ENCODE measurements around the gene IQCK.

DNA sequence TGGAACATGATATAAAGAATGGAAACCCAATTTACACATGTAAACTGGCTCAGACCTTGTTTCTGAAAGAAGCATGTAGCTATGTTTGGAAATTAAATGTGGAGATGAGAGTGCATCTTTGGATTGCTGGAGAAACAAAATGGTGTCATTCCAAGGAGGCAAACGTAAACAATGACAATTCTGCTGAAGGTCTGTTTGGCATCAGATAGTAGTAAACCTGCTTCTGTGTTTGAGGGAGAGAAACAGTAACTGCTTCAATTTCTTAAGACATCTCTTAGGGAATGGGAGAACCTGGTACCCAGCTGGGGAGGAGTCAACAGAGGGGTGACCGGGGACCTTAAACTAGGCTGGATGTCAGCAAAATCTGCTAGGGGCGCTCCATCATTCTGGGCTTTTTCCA is 143.1 kb downstream of the IQCK start:
- TF ChIP-seq, protein P1, sequence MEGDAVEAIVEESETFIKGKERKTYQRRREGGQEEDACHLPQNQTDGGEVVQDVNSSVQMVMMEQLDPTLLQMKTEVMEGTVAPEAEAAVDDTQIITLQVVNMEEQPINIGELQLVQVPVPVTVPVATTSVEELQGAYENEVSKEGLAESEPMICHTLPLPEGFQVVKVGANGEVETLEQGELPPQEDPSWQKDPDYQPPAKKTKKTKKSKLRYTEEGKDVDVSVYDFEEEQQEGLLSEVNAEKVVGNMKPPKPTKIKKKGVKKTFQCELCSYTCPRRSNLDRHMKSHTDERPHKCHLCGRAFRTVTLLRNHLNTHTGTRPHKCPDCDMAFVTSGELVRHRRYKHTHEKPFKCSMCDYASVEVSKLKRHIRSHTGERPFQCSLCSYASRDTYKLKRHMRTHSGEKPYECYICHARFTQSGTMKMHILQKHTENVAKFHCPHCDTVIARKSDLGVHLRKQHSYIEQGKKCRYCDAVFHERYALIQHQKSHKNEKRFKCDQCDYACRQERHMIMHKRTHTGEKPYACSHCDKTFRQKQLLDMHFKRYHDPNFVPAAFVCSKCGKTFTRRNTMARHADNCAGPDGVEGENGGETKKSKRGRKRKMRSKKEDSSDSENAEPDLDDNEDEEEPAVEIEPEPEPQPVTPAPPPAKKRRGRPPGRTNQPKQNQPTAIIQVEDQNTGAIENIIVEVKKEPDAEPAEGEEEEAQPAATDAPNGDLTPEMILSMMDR (IDR thresholded peaks at IDR 0.05): no peak
- TF ChIP-seq POLR2AphosphoS5 (IDR thresholded peaks at IDR 0.05): no peak

Measured in stomach (tissue), 4 donors.